ENCODE results near the gene CBLN2.

DNA sequence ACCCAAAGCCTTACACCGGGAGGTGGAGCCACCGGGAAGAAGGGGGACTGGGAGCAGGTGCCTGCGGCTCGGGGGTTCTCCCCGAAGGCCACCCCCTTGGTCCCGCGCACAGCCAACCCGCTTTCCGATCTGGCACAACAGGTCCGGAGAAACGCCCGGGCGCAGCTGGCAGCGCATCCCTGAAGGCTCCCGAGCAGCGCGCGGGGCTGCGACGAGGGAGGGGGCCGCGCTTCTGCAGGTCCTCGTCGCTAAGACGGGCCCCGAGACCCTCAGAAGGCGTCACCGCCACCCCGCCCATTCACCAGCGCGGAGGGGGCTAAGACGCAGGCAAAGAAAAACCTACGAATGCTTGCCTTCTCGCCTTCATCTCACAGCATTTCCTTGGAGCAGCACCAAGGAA is 1.8 kb downstream of the CBLN2 start:
- no peak for TF ChIP-seq EZH2 (IDR thresholded peaks at IDR 0.05; ENCODE audit: borderline replicate concordance, low read depth, low read length, severe bottlenecking)
- TF ChIP-seq, protein P1, sequence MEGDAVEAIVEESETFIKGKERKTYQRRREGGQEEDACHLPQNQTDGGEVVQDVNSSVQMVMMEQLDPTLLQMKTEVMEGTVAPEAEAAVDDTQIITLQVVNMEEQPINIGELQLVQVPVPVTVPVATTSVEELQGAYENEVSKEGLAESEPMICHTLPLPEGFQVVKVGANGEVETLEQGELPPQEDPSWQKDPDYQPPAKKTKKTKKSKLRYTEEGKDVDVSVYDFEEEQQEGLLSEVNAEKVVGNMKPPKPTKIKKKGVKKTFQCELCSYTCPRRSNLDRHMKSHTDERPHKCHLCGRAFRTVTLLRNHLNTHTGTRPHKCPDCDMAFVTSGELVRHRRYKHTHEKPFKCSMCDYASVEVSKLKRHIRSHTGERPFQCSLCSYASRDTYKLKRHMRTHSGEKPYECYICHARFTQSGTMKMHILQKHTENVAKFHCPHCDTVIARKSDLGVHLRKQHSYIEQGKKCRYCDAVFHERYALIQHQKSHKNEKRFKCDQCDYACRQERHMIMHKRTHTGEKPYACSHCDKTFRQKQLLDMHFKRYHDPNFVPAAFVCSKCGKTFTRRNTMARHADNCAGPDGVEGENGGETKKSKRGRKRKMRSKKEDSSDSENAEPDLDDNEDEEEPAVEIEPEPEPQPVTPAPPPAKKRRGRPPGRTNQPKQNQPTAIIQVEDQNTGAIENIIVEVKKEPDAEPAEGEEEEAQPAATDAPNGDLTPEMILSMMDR (IDR thresholded peaks at IDR 0.05; ENCODE audit: extremely low read depth in 1 of 2, insufficient read depth in 1 of 2, low read depth in 1 of 2, low read length in 2 of 2) = no peak
- TF ChIP-seq POLR2AphosphoS5 (IDR thresholded peaks at IDR 0.05; ENCODE audit: insufficient read depth, low read depth, low read length) = no peak
- no peak for TF ChIP-seq POLR2A (IDR thresholded peaks at IDR 0.05; ENCODE audit: low read depth, low read length)
- TF ChIP-seq, protein P2, sequence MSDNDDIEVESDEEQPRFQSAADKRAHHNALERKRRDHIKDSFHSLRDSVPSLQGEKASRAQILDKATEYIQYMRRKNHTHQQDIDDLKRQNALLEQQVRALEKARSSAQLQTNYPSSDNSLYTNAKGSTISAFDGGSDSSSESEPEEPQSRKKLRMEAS (IDR thresholded peaks at IDR 0.05; ENCODE audit: insufficient read depth, insufficient read length) = no peak
- no peak for TF ChIP-seq FOS (IDR thresholded peaks at IDR 0.05; ENCODE audit: borderline replicate concordance, insufficient read depth, low read length)
- no peak for TF ChIP-seq GATA2 (IDR thresholded peaks at IDR 0.05; ENCODE audit: insufficient read depth, insufficient read length, low read depth, low read length)
